HG03196 (cell line): ENCODE measurements around the gene MBP.

ENCODE experiments used
- ATAC-seq: cut with Tn5 transposase; IDR thresholded peaks from one replicate; pipeline ENCODE4 v1.9.1; 2021; ENCODE audit not compliant: unreplicated experiment

The MBP gene

GRCh38 chr18:77151033-77151771 lies 18.6 kb upstream of the MBP start:
- no peak for ATAC-seq

GRCh38 chr18:77150588-77150987 lies 18.0 kb upstream of the MBP start:
- no peak for ATAC-seq

- no peak for ATAC-seq
These were observed 15.7 kb upstream of the MBP start for GRCh38 chr18:77148289-77148688.

GRCh38 chr18:77147418-77147852 lies 14.9 kb upstream of the MBP start:
- no peak for ATAC-seq

GRCh38 chr18:77146249-77147080 lies 13.9 kb upstream of the MBP start:
- no peak for ATAC-seq

GRCh38 chr18:77145364-77145901 lies 12.8 kb upstream of the MBP start:
- no peak for ATAC-seq

GRCh38 chr18:77144451-77145118 lies 12.0 kb upstream of the MBP start:
- ATAC-seq: no peak

GRCh38 chr18:77144046-77144445 lies 11.5 kb upstream of the MBP start:
- ATAC-seq: no peak

- ATAC-seq: no peak
These were observed 10.6 kb upstream of the MBP start for GRCh38 chr18:77143196-77143595.

- no peak for ATAC-seq
These were observed 9.0 kb upstream of the MBP start for GRCh38 chr18:77141401-77142118.

- ATAC-seq: no peak
These were observed 8.0 kb upstream of the MBP start for GRCh38 chr18:77140439-77141109.

GRCh38 chr18:77140030-77140429 lies 7.4 kb upstream of the MBP start:
- ATAC-seq: no peak

GRCh38 chr18:77139619-77140018 lies 7.0 kb upstream of the MBP start:
- no peak for ATAC-seq

GRCh38 chr18:77138270-77138669 lies 5.7 kb upstream of the MBP start:
- ATAC-seq: no peak

GRCh38 chr18:77137851-77138250 lies 5.3 kb upstream of the MBP start:
- no peak for ATAC-seq

GRCh38 chr18:77136871-77137665 lies 4.5 kb upstream of the MBP start:
- ATAC-seq: no peak

GRCh38 chr18:77136076-77136718 lies 3.6 kb upstream of the MBP start:
- no peak for ATAC-seq

- ATAC-seq: no peak
These were observed 2.9 kb upstream of the MBP start for GRCh38 chr18:77135339-77136075.
